ENCODE results near the gene MAZ. TPM values are rescaled to one million over a fixed set of nuclear protein-coding genes. Genes with fewer than 3 reads are reported as not detected.
"Not testable (repeated sequence)": the region's sequence is repeated elsewhere in the genome, so short reads cannot be mapped to it uniquely, and the experiment has no call there.

Gene MAZ
- total and polyA plus RNA-seq, 2 of the 13 experiments (the other 11 are each of a cell fraction or from before 2014, with no cell fraction given) = 203 to 277 TPM

DNA sequence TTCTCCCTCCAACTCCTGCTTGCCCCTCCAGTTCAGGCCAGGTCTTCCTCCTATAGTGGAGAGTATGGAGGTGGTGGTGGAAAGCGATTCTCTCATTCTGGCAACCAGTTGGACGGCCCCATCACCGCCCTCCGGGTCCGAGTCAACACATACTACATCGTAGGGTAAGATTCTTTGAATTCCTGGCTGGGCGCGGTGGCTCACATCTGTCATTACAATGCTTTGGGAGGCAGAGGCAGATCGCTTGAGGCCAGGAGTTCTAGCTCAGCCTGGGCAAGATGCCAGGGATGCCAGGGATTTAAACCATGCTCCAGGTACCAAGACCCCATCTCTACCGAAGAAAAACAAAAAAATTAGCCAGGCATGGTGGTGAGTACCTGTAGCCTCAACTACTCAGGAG lies 26.9 kb upstream of the MAZ start (continued):
- TF ChIP-seq SOX5 (CRISPR knock-in tag; IDR thresholded peaks at IDR 0.05; ENCODE audit: borderline replicate concordance) = 0 out of 2 replicates have a peak, but pooled peaks have one; percentile 14
- peak; percentile 98 for TF ChIP-seq TEAD3 (CRISPR knock-in tag; optimal IDR thresholded peaks at IDR 0.05; ENCODE audit: borderline replicate concordance)
- TF ChIP-seq DPF2 (CRISPR knock-in tag; IDR thresholded peaks at IDR 0.05; ENCODE audit: borderline replicate concordance, low read depth) = 0 out of 2 replicates have a peak, but pooled peaks have one; percentile 7

DNA sequence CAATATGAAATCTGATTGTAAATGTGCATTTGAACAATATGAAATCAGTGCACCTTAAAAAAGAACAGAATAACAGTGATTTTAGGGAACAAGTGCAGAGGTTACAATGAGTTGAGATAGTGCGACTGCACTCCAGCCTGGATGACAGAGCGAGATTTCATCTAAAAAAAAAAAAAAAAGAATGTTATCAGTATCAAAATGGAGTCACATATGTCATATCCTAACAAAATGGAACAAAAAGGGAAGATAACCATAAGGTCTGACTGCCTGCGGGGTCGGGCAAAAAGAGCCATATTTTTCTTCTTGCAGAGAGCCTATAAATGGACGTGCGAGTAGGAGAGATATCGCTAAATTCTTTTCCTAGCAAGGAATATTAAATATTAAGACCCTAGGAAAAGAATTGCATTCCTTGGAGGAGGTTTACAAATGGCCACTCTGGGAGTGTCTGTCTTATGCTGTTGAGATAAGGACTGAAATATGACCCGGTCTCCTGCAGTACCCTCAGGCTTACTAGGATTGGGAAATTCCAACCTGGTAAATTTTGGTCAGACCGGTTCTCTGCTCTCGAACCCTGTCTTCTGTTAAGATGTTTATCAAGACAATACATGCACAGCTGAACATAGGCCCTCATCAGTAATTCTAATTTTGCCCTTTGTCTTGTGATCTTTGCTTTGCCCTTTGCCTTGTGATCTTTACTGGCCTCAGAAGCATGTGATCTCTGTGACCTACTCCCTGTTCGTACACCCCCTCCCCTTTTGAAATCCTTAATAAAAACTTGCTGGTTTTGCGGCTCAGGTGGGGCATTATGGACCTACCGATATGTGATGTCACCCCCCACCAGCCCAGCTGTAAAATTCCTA lies 23.0 kb upstream of the MAZ start:
- H3K4me3 ChIP-seq (replicated peaks in 1 of 3; ENCODE audit: insufficient read depth in 1 of 3, low read depth in 2 of 3, low read length in 3 of 3); intact Hi-C loops (cut with micrococcal nuclease; ENCODE audit: unreplicated experiment); POLR2A ChIA-PET; H3K27ac ChIP-seq (ENCODE audit: extremely low read length, insufficient read depth, low read length); CTCF ChIA-PET (ENCODE audit: low intra/inter-chr PET ratio, low total read pairs); H4K20me1 ChIP-seq (ENCODE audit: insufficient read depth, low read length); BruUV-seq (replicated peaks); DNase-seq (ENCODE audit: low spot score); H3K79me2 ChIP-seq (ENCODE audit: insufficient read depth, low read length); FAIRE-seq; ATAC-seq; H3K9ac ChIP-seq (ENCODE audit: insufficient read depth, low read depth, low read length); H2AFZ ChIP-seq (ENCODE audit: low read length); H3K9me3 ChIP-seq (ENCODE audit: low read length); H3K36me3 ChIP-seq (replicated peaks in 1 of 2; ENCODE audit: control insufficient read depth in 1 of 2, insufficient read depth in 2 of 2, low read length in 2 of 2); in situ Hi-C loops (cut with HindIII; ENCODE audit: extremely low pct_ligation_motif_present, low pct_unique_long_range_greater_than_20kb); TF ChIP-seq SOX6 (IDR thresholded peaks at IDR 0.05); NR2F6 (CRISPR knock-in tag; IDR thresholded peaks at IDR 0.05): not testable (repeated sequence)
- Histone ChIP-seq H3K27me3 (ENCODE audit: control insufficient read depth in 1 of 2, insufficient read depth in 2 of 2, low read length in 2 of 2) (peaks cover 2 to 25% of the 10 kb centered on the region in 2 experiments; a peak in 4 of 5 replicates), H3K4me1 (ENCODE audit: insufficient read depth, low read length) (peaks cover 52% of the 10 kb centered on the region), H3K4me2 (ENCODE audit: low read depth, low read length) (peak overlapping the region; percentile 44; the same call in 1 of the 2 replicates)
- TF ChIP-seq, protein P1, sequence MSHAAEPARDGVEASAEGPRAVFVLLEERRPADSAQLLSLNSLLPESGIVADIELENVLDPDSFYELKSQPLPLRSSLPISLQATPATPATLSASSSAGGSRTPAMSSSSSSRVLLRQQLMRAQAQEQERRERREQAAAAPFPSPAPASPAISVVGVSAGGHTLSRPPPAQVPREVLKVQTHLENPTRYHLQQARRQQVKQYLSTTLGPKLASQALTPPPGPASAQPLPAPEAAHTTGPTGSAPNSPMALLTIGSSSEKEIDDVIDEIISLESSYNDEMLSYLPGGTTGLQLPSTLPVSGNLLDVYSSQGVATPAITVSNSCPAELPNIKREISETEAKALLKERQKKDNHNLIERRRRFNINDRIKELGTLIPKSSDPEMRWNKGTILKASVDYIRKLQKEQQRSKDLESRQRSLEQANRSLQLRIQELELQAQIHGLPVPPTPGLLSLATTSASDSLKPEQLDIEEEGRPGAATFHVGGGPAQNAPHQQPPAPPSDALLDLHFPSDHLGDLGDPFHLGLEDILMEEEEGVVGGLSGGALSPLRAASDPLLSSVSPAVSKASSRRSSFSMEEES (CRISPR knock-in tag; IDR thresholded peaks at IDR 0.05) = peak; percentile 58; the same call in 1 of the 2 replicates
- peak; percentile 23; the same call in 1 of the 2 replicates for TF ChIP-seq SOX5 (CRISPR knock-in tag; IDR thresholded peaks at IDR 0.05; ENCODE audit: borderline replicate concordance)
- TF ChIP-seq NR2F1 (CRISPR knock-in tag; IDR thresholded peaks at IDR 0.05) = 0 out of 4 replicates have a peak, but pooled peaks of 1 of the 2 experiments have one; percentile 46
- peak; percentile 34; the same call in 1 of the 2 replicates for TF ChIP-seq SOX6 (CRISPR knock-in tag; IDR thresholded peaks at IDR 0.05)
- peak; percentile 56; the same call in 1 of the 2 replicates for TF ChIP-seq HNF4A (CRISPR knock-in tag; IDR thresholded peaks at IDR 0.05)
- peak; percentile 24; the same call in 1 of the 2 replicates for TF ChIP-seq NR2F6 (IDR thresholded peaks at IDR 0.05)
- WGBS (ENCODE audit: low lambda C conversion rate) = 48% methylated on average over 13 of the region's 13 CpGs

All from HepG2 (cell line).